Measurements from ENCODE around the gene COIL. TPM values are rescaled to one million over a fixed set of nuclear protein-coding genes. Genes with fewer than 3 reads are reported as not detected.

Gene COIL
- total RNA-seq, 1 donor from 2014 or later: 9.8 TPM

GRCh38 chr17:56903560-56903959, 57.3 kb downstream of the COIL start:
- no peak for ATAC-seq

DNA sequence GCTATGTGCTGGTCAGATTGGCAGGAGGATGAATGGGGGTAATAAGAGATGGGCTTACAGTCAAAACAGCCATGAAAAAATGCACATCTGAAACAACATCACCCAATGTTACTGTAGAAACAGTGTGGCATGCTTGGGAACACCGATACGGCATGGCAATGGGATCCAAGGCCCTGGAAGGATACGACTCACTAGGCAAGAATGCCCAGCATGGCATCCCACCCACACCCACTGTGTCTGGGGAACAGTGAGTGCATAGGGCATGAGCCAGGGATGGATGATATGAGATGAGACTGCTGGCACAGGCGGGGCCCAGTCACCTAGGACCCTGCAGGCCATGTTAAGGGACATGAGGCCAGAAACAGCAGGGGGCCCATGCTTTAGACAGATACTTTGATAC, 58.5 kb downstream of the COIL start:
- peak; percentile 13 for ATAC-seq

DNA sequence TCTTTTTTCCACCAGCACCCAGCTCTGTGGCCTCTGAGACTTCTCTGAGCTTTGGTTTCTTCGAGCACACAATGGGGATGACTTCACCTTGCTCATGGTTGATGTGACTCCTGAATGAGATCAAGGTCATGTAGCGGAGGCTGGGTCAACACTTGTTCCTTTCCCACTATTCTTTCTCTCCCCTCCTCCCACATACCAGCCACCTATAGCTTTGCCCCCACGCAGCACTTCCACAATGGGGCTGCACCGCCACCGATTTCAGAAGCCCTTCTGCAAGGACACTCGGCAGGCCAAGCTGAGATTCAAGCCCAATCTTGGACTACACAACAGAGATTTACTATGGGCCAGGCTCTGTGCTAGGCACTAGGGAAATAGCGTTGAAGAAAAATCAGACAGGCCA, 61.4 kb downstream of the COIL start:
- ATAC-seq: no peak

DNA sequence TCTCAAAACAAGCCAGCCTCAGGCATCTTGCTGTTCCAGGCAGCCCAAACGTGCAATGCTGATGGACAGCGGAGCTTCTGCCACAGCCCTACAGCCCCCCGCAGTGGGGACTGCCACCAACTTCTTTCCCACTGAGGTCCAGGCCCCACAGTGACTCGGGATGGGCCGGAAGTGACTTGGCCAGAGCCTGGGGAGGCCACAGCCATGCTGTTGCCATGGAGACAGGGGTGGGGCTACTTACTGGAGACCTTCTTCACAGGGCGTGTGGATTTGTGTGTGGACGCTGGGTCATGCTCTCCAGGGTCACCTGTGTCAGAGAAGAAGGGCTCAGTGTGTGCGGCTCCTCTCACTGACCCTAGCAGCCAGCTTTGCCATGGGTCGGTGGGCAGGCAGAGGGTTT, 62.0 kb downstream of the COIL start:
- ATAC-seq: no peak

GRCh38 chr17:56897646-56898424, 63.0 kb downstream of the COIL start:
- ATAC-seq: no peak

DNA sequence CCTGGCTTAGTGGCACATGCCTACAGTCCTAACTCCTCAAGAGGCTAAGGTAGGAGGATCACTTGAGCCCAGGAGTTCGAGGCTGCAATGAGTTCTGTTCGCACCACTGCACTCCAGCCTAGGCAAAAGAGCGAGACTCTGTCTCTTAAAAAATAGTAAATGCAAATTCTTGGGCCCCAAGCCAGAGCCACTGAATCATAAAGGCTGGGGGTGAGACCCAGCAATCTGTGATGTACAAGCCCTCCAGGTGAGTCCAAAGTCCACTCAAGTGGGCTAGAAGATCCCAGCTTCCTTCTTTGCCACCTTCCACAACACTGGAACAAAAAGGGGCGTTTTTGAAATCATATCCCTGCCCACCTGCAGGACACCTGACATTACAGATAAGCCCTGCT, 63.9 kb downstream of the COIL start:
- ATAC-seq: no peak

DNA sequence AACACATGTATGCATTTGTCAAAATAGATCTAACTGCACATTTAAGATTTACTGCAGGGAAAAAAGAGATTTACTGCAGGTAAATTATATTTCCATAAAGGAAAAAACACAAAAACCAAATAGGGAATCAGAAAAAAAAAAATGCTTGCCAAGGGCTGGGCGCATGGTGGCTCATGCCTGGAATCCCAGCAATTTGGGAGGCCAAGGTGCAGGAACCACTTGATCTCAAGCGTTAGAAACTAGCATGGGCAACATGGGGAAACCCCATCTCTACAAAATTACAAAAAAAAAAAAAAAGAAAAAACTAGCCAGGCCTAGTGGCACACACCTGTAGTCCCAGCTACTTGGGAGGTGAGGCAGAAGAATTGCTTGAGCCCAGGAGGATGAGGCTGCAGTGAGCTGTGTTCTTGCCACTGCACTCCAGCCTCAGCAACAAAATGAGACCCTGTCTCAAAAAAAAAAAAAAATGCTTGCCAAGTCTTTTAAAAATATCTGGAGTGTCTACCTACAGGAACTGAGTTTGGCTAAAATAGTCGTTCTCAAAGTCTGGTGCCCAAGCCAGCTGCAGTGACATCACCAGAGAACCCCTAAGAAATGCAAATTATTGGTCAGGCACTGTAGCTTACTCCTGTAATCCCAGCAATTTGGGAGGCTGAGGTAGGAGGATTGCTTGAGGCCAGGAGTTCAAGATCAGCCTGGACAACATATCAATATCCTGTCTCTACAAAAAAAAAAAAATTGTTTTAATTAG, 64.5 kb downstream of the COIL start:
- ATAC-seq: no peak

- no peak for ATAC-seq
Observed at GRCh38 chr17:56894859-56895455, 65.9 kb downstream of the COIL start.

DNA sequence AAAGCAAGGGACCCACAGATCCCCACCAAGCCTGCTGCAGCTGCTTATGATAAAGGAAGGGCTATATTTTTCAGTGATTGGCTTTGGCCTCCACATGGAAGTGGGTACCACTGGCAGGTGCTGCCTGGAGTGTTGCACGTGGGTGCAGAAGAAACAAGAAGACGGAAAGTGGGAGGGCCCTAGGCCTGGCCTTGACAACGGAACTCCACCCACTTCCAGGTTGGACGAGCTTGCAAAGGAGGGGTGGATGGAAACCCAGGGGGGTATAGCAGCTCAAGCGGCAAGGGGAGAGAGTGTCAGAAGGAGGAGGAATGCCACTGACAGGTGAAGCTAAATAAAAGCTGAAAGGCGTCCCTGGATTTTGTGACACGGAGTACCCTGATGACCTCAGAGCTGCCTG, 67.3 kb downstream of the COIL start:
- no peak for ATAC-seq

- ATAC-seq: no peak
Observed at GRCh38 chr17:56892333-56892732, 68.5 kb downstream of the COIL start.

DNA sequence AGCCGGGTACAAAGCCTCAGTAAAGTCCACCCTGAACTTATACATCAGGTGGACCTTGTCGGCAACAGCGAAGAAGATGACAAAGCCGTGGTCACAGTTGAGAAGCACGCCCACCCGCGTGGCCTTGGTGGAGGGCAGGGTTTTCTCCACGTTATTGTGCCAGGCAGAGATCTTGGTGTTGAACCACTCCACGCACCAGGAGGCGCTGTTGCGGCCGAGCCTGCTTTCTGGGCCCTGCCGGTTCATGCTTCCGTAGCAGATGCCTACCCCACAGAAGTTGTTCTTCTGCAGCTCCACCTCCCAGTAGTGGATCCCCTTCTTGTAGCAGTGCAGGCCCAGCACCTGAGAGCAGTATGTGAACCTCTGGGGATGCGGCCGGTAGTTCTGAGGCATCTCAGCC, 69.1 kb downstream of the COIL start:
- ATAC-seq: no peak

- ATAC-seq: no peak
Observed at GRCh38 chr17:56890906-56891674, 69.8 kb downstream of the COIL start.

GRCh38 chr17:56890390-56890789, 70.5 kb downstream of the COIL start:
- ATAC-seq: no peak

Other genes starting within 250 kb of the COIL start
- gene C17orf67, start 127.1 kb downstream of the COIL start, total RNA-seq: 0.52 TPM
- 3.1 TPM for gene DGKE, start 126.9 kb downstream of the COIL start, total RNA-seq
- 50.6 TPM for gene TRIM25, start 47.0 kb downstream of the COIL start, total RNA-seq
- 68.1 TPM for gene SCPEP1, start 17.1 kb upstream of the COIL start, total RNA-seq
- gene AKAP1, start 124.2 kb upstream of the COIL start, total RNA-seq: 29.9 TPM